HG03280 (cell line): ENCODE data around the gene STAT3.
"Not testable (repeated sequence)": the region's sequence is repeated elsewhere in the genome, so short reads cannot be mapped to it uniquely, and the experiment has no call there.

Source experiments
- ATAC-seq: cut with Tn5 transposase; IDR thresholded peaks from one replicate; pipeline ENCODE4 v1.9.1; 2021; ENCODE audit warnings: mild to moderate bottlenecking, moderate library complexity; ENCODE audit not compliant: unreplicated experiment

STAT3 gene

GRCh38 chr17:42264366-42264765 lies 123.9 kb downstream of the STAT3 start:
- not testable (repeated sequence) for ATAC-seq
